HG03378 (cell line): Measurements from ENCODE around the gene AUNIP.

Source experiments
- ATAC-seq: cut with Tn5 transposase; IDR thresholded peaks from one replicate; pipeline ENCODE4 v1.9.1; 2021; ENCODE audit warnings: mild to moderate bottlenecking, moderate library complexity; ENCODE audit not compliant: unreplicated experiment

The AUNIP gene

DNA sequence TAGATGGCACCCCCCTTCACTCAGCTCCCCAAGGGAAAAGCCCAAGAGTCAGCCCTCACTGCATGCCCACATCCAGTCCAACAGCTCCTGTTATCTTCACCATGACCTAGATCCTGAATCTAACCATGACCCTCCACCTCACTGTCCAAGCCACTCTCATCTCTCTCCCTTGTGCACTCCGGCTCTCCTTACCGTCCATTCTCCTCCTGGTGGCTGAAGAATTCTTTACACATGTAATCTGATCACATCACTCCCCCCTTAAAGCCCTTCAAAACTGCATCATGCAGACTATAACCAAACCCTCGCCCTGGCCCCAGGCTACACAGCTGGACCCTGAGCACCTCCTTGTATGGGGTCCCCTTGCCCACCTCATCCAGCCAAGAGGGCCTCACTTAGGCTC, 30.2 kb upstream of the AUNIP start:
- no peak for ATAC-seq

DNA sequence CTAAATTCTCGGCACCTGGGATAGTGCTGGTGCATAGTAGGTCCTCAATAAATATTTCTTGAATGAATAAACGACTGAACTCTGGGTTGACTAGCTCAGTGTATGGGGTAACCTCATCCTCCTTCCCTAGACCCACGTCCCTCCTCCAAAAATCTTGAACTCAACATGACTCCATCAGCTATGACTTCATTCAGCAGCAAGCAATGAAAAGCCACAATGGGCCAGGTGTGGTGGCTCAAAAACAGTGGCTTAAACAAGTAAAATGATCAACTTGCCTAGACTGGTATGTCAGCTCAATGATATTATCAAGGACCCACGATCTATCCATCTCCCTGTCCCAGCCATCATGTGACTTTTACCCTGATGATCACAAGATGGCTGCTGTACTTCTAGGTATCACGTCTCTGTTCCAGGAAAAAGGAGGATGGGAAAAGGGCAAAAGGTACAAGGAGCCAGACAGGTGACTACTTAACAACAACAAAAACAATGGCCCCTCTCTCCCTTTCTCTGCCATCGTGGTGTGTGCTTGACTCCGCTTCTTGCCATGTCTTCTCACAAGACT, 29.2 kb upstream of the AUNIP start:
- no peak for ATAC-seq

- no peak for ATAC-seq
Observed at GRCh38 chr1:25885602-25886001, 26.3 kb upstream of the AUNIP start.

DNA sequence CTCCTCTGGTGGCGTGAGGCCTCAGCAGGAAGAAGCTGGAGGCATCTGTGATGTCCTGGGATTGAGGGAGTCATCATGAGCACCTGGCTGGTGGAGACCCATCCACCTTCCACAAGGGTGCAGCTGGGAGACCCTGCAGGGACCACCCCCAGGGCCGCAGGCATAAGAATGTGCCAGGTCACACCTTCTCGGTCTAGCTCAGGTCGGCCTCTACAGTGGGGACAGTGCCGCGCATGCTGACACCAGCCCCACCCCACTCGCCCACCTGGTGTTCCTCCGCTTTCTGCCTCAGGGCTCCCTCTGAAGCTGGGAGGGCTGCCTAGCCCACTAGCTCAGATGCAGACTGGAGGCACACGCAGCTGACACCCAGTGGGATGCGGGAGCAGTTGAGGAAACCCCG, 22.0 kb upstream of the AUNIP start:
- no peak for ATAC-seq

GRCh38 chr1:25880518-25880917, 21.3 kb upstream of the AUNIP start:
- no peak for ATAC-seq

DNA sequence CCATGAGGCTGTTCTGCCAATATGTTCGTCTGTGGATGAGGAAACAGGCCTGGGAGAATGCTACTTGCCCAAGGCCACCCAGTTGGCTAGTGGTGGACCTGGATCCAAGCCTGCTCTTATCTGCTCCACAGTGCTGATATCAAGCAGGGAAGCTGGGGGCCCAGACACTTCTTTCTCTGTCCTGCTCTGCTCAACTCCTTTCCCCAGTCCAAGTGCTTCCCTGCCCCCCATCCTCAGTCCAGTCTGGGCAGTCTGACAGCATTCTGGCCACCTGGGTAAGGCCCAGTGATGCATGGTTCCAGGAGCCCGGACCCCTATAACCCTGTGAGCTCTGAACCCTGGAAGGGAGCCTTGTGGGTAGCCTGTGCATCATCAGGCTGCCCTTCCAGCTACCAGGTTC, 20.4 kb upstream of the AUNIP start:
- no peak for ATAC-seq

GRCh38 chr1:25878690-25879089, 19.4 kb upstream of the AUNIP start:
- ATAC-seq = no peak

- no peak for ATAC-seq
Observed at GRCh38 chr1:25877155-25877554, 17.9 kb upstream of the AUNIP start.

DNA sequence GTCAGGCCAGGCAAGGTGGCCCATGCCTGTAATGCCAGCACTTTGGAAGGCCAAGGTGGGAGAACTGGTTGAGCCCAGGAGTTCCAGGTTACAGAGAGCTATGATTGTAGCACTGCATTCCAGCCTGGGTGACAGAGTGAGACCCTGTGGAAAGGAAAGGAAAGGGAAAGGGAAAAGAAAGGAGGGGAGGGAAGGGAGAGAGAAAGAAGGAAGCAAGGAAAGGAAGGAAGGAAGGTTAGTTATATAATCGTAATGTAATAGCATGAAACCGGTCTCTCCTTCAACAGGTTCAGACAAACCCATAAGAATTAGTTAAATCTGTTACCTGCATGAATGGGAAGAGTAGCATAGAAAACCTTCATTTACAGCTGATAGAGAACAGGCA, 17.4 kb upstream of the AUNIP start:
- no peak for ATAC-seq

DNA sequence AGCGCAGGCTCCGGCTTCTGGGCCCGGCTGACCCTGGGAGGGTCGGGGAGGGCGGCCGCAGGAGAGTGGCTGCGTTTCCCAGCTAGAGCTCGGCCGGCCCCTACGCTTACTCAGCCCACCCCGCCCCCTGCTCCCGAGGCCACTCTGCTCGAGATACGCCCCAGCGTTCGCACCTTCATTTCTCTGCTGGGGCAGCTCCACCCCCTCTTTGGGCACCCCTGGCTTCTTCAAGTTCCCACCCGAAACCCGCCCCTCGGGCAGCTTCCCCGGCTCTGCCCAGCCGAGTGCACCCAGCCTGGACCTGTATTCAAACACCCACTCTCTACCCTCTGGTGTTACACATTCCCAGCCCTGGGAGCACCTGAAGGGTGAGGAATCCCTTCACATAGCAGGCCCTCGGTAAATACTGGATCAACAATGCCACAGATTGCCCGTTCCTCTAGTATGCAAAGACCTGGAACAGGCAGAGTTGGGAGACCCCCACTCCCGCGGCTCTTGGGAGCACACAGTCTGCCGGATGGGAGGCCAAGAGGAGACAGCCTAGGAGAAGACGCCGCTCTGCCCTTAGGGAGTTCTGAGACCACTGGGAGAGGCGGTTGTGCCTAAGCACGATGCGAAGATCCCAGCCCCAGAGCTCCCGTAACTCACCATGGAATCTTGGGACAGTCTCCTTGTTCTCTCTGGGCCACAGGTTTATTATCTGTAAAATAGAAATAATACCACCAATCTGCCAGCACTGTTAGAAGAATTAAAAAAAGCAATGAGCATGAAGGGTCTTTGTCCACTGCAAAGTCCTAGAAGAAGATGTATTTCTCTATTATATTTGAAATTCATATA, 16.8 kb upstream of the AUNIP start:
- no peak for ATAC-seq

GRCh38 chr1:25875154-25875855, 16.0 kb upstream of the AUNIP start, which contains the start of gene PAQR7:
PAQR7 (minus strand) TSS chr1:25875708; CDS start chr1:25863839, 11,869 bp downstream.
- ATAC-seq = no peak

GRCh38 chr1:25874635-25875153, 15.4 kb upstream of the AUNIP start:
- ATAC-seq = no peak

DNA sequence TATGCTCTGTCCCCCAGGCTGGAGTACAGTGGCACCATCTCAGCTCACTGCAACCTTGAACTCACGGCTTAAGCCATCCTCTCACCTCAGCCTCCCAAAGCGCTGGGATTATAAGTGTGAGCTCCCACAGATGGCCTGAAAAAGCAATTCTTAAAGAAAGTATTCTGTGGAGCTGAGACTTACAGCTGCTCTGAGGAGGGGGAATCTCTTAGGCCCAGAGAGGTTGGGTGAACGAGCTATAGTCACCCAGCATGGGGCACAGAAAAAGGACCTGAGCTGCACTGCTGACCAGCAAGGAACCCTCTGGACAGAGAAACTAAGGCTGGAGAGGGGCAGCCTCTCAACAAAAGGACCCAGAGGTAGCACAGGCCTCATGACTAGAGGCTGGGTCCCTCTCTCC, 15.0 kb upstream of the AUNIP start:
- ATAC-seq = no peak

DNA sequence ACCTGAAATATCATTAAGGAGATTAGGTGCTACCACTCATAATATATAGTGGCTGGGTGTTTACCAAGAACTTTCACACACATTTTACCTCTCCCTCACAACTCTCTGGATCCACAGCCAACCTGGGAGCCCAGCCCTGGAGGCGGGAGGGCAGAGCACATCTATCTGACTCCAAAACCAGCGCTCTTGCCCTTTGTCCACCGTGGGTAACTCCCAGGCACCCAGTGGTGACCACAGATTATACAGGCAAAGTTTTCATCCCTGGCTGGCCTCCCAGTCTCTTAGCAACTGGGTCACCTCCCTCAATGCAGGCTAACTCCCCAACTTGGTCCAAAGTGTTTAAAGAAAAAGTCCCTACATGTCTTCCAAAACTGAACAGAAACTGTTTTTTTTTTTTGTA, 13.9 kb upstream of the AUNIP start:
- ATAC-seq = no peak

DNA sequence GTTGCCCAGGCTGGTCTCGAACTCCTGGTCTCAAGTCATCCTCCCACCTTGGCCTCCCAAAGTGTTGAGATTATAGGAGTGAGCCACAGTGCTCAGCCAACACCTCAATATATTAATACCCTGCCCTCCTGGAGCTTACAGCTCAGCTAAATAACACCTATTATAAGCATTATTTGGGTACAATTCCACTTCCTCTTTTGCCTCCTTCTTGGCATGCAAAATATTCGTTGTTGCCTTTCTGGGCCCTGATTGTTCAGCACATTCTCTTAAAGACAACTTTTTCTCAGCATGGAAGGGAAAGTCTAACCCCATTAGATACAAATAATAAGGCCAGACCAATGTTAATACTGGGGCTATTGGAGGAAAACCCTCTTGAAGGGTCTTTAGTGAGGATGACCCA, 13.5 kb upstream of the AUNIP start:
- ATAC-seq = no peak

DNA sequence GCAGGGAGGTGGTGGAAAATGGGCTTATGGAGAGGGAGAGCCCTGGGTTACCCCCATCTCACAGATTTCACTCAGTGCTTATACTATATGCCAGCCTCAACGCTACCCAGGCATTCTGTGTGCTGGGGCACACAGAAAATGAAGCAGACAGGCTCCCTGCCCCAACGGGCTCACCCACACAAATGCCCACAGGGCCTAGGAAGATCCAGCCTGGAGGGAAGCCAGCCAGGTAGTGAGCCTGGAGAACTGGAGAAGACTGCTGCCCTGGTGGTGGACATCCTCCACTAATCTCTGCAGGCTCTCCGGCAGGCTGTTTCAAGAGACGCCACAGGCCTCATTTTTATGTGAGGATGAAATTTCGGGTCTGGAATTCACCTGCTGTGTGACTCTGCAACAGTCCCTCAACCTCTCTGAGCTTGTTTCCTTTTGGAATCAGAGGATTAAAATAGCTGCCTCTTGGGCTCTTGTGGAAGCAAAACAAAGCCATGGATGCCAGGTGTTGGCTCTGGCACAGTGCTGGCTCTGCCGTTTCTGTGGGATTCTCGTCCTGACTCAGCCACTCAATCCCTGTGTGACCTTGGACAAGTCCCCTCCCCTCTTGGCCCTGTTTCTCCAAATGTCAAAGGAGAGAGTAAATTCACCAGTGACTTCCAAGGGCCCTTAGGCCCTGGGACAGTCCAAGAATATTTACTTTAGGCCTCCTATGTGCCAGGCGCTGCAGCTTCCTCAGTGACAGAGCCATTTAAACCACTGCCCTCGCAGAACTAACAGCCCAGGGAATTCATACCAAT, 12.6 kb upstream of the AUNIP start:
- no peak for ATAC-seq

DNA sequence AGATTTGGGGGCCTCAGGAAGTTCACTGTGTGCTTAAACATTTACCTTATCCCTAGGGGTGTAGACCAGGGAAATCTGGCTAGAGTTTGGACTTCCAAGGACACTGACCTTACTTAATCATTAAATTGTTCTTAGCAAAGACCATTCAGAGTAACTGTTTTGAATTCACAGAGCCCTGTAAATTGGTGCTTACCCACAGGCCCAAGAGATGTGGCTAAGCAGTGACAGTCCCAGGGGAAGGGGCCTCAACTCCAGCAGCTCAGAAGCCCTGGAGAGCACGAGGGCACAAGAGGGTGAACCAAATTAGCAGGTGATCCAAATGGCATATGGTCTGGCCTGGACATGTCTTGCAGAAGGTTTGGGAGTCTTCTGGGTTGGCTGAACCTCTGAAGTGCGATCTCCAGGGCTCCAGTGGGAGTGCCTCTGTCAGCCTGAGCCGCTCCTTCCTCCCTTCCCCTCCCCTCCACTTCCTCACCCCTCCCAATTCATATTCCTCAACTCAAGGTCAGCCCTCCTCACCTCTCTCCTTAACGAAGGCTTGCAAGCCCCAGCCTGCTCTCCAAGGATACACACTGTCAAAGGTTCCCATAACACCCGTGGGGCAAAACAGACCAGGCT, 11.9 kb upstream of the AUNIP start:
- ATAC-seq = no peak

DNA sequence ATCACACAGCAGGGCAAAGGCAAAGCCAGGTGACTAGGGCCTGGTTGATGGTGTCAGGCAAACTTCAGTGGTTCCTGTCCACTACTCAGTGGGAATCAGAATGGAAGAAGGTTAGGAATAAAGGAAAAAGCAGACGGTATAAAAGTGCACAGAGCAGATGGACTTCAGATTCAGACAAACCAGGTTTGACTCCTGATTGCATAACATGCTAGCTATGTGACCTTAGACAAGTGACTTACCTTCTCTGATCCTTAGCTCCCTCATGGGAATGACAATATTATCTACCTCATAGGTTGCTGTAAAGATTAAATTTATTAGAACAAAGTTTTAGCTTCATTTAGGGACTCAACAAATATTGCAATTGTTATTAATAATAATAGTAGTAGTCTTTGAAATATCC, 11.4 kb upstream of the AUNIP start:
- ATAC-seq = no peak

DNA sequence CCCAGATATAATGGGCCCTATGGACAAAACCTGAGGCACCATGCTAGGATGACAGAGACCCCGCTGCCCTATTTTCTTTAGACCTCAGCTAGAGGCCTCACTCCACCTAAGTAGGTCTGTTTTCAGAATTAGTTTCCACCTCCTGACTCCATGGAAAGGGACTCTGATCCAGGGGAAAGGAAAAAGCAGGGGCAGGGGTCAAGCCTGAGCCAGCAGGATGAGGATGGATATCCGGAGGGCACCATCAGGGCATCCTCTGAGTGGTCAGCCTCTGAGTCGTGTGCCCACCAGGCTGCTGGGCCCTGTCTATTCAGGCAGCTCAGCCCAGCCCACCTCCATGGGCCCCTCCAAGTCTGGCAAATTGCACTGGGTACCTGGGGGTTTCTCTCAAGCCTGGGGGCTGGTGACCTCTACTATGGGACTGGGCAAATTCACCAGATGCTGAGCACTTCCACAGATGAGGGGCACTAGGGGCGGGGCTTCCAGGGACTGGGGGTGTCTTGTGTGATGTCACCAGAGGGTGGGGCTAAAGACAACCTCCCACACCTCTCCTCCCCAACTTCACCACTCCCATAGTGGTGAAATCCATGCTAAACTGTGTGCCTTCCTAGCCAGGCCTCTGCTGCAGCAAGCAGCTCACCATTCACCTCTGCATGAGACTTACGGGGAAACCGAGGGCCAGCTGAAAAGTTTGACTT, 10.8 kb upstream of the AUNIP start:
- no peak for ATAC-seq
